SK-N-SH (cell line): ENCODE results near the gene YAP1.

Experiments
- EP300 ChIP-seq, 2 experiments: IDR thresholded peaks; 2 replicates each; pipeline versions ENCODE4 v1.4.0 to v1.6.1; 2012; ENCODE audit warnings: borderline replicate concordance in 1 of 2, low read depth in 1 of 2, low read length in 1 of 2
- EZH2phosphoT487 ChIP-seq: fragments of 200-600 bp; sonication (generic); IDR thresholded peaks from 2 replicates; pipeline ENCODE4 v1.6.1; 2017; ENCODE audit warnings: low read depth, mixed run types, mild to moderate bottlenecking, antibody characterized with exemption, moderate library complexity, borderline replicate concordance
- FOXJ3 ChIP-seq: sonication (generic); formaldehyde crosslinking; IDR thresholded peaks from 2 replicates; pipeline ENCODE4 v1.5.1; 2020; ENCODE audit warnings: mild to moderate bottlenecking, missing genetic modification reagents
- POLR2AphosphoS5 ChIP-seq: IDR thresholded peaks from 2 replicates; pipeline ENCODE4 v1.6.1; 2012; ENCODE audit warnings: low read depth, low read length
- TEAD4 ChIP-seq: IDR thresholded peaks from 2 replicates; pipeline ENCODE4 v1.4.0; 2012; ENCODE audit warnings: mild to moderate bottlenecking, borderline replicate concordance; ENCODE audit not compliant: insufficient read depth
- YY1 ChIP-seq: IDR thresholded peaks from 2 replicates; pipeline ENCODE4 v1.4.0; 2012; ENCODE audit warnings: low read depth, mild to moderate bottlenecking
- TF ChIP-seq, protein P1 (sequence below): IDR thresholded peaks from 2 replicates; pipeline ENCODE4 v1.6.1; 2012; ENCODE audit warnings: mild to moderate bottlenecking, low read depth, low read length, moderate library complexity
- TF ChIP-seq, protein P2 (sequence below): fragments of 200-600 bp; sonication (generic); IDR thresholded peaks from 2 replicates; pipeline ENCODE4 v1.6.1; 2017; ENCODE audit warnings: antibody characterized with exemption, mild to moderate bottlenecking, moderate library complexity

DNA sequence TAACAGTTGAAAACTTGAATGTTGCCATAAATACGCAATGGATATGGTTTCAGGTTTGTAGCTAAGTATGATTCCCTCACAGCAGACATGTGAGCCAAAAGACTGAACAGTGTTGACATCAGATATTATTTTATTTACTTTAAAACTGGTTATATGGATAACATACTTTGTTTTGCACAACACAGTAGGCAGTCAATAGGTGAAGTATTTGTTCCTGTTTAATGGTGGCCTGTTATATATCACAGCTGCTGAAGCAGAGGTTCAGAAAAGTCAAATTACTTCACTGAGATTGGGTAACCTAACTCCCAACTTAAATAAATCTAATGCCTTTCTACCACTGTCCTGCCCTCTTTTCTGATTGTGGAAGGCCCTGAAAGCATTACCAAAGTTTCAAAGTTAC lies 44.6 kb downstream of the YAP1 start:
- TF ChIP-seq TEAD4 (no peak), YY1 (no peak), EZH2phosphoT487 (no peak), POLR2AphosphoS5 (no peak), EP300 (IDR thresholded peaks at IDR 0.05; ENCODE audit: borderline replicate concordance in 1 of 2, low read depth in 1 of 2, low read length in 1 of 2) (no peak), FOXJ3 (no peak)
- TF ChIP-seq, protein P1, sequence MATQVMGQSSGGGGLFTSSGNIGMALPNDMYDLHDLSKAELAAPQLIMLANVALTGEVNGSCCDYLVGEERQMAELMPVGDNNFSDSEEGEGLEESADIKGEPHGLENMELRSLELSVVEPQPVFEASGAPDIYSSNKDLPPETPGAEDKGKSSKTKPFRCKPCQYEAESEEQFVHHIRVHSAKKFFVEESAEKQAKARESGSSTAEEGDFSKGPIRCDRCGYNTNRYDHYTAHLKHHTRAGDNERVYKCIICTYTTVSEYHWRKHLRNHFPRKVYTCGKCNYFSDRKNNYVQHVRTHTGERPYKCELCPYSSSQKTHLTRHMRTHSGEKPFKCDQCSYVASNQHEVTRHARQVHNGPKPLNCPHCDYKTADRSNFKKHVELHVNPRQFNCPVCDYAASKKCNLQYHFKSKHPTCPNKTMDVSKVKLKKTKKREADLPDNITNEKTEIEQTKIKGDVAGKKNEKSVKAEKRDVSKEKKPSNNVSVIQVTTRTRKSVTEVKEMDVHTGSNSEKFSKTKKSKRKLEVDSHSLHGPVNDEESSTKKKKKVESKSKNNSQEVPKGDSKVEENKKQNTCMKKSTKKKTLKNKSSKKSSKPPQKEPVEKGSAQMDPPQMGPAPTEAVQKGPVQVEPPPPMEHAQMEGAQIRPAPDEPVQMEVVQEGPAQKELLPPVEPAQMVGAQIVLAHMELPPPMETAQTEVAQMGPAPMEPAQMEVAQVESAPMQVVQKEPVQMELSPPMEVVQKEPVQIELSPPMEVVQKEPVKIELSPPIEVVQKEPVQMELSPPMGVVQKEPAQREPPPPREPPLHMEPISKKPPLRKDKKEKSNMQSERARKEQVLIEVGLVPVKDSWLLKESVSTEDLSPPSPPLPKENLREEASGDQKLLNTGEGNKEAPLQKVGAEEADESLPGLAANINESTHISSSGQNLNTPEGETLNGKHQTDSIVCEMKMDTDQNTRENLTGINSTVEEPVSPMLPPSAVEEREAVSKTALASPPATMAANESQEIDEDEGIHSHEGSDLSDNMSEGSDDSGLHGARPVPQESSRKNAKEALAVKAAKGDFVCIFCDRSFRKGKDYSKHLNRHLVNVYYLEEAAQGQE, result no peak
- TF ChIP-seq, protein P2, sequence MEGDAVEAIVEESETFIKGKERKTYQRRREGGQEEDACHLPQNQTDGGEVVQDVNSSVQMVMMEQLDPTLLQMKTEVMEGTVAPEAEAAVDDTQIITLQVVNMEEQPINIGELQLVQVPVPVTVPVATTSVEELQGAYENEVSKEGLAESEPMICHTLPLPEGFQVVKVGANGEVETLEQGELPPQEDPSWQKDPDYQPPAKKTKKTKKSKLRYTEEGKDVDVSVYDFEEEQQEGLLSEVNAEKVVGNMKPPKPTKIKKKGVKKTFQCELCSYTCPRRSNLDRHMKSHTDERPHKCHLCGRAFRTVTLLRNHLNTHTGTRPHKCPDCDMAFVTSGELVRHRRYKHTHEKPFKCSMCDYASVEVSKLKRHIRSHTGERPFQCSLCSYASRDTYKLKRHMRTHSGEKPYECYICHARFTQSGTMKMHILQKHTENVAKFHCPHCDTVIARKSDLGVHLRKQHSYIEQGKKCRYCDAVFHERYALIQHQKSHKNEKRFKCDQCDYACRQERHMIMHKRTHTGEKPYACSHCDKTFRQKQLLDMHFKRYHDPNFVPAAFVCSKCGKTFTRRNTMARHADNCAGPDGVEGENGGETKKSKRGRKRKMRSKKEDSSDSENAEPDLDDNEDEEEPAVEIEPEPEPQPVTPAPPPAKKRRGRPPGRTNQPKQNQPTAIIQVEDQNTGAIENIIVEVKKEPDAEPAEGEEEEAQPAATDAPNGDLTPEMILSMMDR, result no peak
